Effector memory CD4-positive, alpha-beta T cell (primary cell): ENCODE results near the gene SEL1L.

Experiments
- DNase-seq, 3 donors: peaks; one replicate each; pipeline ENCODE4 v3.0.0-alpha.2; 2020
- H3K27ac ChIP-seq: 2 replicates; pipeline ENCODE4 v1.7.0; 2013; ENCODE audit warnings: mild to moderate bottlenecking, low read length, moderate library complexity; ENCODE audit not compliant: insufficient read depth, poor library complexity, severe bottlenecking
- H3K27me3 ChIP-seq: replicated peaks from 2 replicates; pipeline ENCODE4 v1.7.0; 2013; ENCODE audit warnings: mild to moderate bottlenecking, low read length; ENCODE audit not compliant: insufficient read depth, control insufficient read depth, poor library complexity, severe bottlenecking
- H3K36me3 ChIP-seq: 2 replicates; pipeline ENCODE4 v1.7.0; 2013; ENCODE audit warnings: mild to moderate bottlenecking, low read length, moderate library complexity; ENCODE audit not compliant: control insufficient read depth, insufficient read depth
- H3K4me1 ChIP-seq: 2 replicates; pipeline ENCODE4 v1.7.0; 2013; ENCODE audit warnings: low read length, mild to moderate bottlenecking; ENCODE audit not compliant: control insufficient read depth, insufficient read depth, poor library complexity, severe bottlenecking
- H3K4me3 ChIP-seq: 2 replicates; pipeline ENCODE4 v1.7.0; 2013; ENCODE audit warnings: low read length, low read depth, mild to moderate bottlenecking; ENCODE audit not compliant: insufficient read depth, poor library complexity, severe bottlenecking
- H3K9me3 ChIP-seq: 2 replicates; pipeline ENCODE4 v1.7.0; 2013; ENCODE audit warnings: mild to moderate bottlenecking, low read length, moderate library complexity; ENCODE audit not compliant: control insufficient read depth

Gene SEL1L

GRCh38 chr14:81450976-81451375 lies 82.7 kb downstream of the SEL1L start:
- Histone ChIP-seq H3K27ac (no peak overlapping the region), H3K4me3 (no peak overlapping the region)
- DNase-seq = no peak

GRCh38 chr14:81450100-81450531 lies 83.5 kb downstream of the SEL1L start:
- no peaks in the 10 kb centered on the region for H3K4me1 ChIP-seq
- H3K9me3 ChIP-seq = no peaks in the 10 kb centered on the region
- H3K36me3 ChIP-seq = no peaks in the 10 kb centered on the region
- DNase-seq = no peak
- no peak overlapping the region for H3K27ac ChIP-seq
- no peak overlapping the region for H3K4me3 ChIP-seq
- no peaks in the 10 kb centered on the region for H3K27me3 ChIP-seq

More at GRCh38 chr14:81450976-81451375, 82.7 kb downstream of the SEL1L start:
- Histone ChIP-seq H3K27me3 (no peaks in the 10 kb centered on the region), H3K9me3 (no peaks in the 10 kb centered on the region), H3K36me3 (no peaks in the 10 kb centered on the region), H3K4me1 (no peaks in the 10 kb centered on the region)

DNA sequence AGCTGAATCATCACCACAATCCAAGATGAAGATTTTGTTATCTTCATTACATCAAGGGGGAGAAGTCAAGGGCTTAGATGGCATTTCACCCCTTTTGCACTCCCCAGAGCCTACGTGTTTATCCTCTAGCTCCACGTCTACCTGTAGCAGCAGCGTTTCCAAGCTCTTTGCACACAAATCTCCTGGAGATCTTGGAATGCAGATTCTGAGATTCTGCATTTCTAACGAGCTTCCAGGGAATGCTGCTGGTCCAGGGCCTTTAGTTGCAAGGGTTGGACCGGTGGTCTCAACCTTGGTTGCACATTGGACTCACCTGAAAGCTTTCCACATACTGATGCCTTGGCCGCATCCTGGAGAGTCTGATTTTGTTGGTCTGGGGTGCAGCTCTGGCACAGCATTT lies 84.1 kb downstream of the SEL1L start:
- Histone ChIP-seq H3K27me3 (no peaks in the 10 kb centered on the region), H3K27ac (no peak overlapping the region), H3K9me3 (no peaks in the 10 kb centered on the region), H3K4me3 (no peak overlapping the region), H3K4me1 (no peaks in the 10 kb centered on the region), H3K36me3 (no peaks in the 10 kb centered on the region)
- DNase-seq = no peak

GRCh38 chr14:81449114-81449513 lies 84.5 kb downstream of the SEL1L start:
- no peak for DNase-seq
- H3K27me3 ChIP-seq = no peaks in the 10 kb centered on the region
- H3K36me3 ChIP-seq = no peaks in the 10 kb centered on the region
- no peak overlapping the region for H3K27ac ChIP-seq
- H3K9me3 ChIP-seq = no peaks in the 10 kb centered on the region
- H3K4me3 ChIP-seq = no peak overlapping the region
- H3K4me1 ChIP-seq = no peaks in the 10 kb centered on the region

DNA sequence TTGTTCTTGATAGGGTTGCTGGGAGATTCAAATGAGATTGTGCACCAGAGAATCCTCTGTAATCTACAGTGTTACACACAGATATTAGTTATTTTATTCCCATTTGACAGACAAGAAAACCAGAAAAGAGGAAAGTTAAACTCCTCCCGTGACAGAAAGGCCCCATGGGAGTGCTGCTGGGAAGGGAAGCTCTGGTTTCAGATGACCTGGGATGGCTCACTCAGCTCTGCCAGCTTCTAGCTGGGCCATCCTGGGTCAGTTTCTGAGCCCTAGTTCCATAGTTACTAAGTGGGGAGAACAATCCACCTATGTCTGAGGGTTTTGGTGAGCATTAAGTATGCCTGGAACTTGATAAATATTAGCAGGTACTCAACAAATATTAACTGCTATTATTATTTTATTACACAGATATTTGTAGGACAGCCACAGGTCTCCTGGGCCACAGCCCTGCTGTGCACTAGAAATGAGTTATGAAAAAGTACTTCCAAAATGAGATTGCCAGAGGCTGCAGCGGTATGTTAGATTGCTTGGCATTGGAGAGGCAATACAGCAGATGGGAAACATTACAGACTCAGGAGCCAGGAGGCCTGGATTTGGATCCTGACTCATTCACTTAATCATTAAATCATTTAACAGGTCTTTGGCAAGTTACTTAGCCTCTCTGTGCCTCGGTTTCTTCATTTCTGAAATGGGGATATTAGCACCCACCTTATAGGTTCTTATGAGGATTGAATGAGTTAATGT lies 86.5 kb downstream of the SEL1L start:
- Histone ChIP-seq H3K9me3 (no peaks in the 10 kb centered on the region), H3K27me3 (no peaks in the 10 kb centered on the region), H3K4me1 (no peaks in the 10 kb centered on the region), H3K27ac (no peak overlapping the region), H3K4me3 (no peak overlapping the region), H3K36me3 (no peaks in the 10 kb centered on the region)
- no peak for DNase-seq

- no peak overlapping the region for H3K4me3 ChIP-seq
- no peaks in the 10 kb centered on the region for H3K36me3 ChIP-seq
Observed at GRCh38 chr14:81446279-81447007, 87.2 kb downstream of the SEL1L start.

DNA sequence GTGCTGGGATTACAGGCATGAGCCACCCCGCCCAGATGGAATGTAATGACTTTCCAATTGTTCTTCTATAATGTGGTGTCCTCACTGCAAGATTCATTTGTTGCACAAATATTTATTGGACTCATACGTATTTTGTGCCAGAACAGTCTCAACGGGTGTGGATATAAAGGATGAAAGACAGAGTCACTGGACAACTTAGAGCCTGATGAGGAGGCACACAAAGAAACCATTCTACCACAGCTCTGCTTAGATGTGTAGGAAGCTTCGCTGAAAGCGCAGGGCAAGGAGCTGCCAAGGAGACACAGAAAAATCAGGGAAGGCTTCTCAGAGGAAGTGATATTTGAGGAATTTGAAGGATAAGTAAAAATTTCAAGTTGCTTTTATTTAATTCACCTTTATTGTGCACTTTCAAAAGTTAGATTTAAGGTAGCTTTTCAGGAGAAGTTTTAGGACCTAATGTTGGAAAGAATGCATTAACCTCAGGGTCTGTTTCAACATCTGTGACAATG lies 92.0 kb downstream of the SEL1L start:
- Histone ChIP-seq H3K36me3 (no peaks in the 10 kb centered on the region), H3K4me3 (no peak overlapping the region), H3K9me3 (no peaks in the 10 kb centered on the region), H3K4me1 (no peaks in the 10 kb centered on the region), H3K27ac (no peak overlapping the region), H3K27me3 (peaks cover 7% of the 10 kb centered on the region)
- DNase-seq = no peak

More at GRCh38 chr14:81446279-81447007, 87.2 kb downstream of the SEL1L start:
- no peak for DNase-seq
- Histone ChIP-seq H3K27ac (no peak overlapping the region), H3K4me1 (no peaks in the 10 kb centered on the region), H3K9me3 (no peaks in the 10 kb centered on the region), H3K27me3 (no peaks in the 10 kb centered on the region)

DNA sequence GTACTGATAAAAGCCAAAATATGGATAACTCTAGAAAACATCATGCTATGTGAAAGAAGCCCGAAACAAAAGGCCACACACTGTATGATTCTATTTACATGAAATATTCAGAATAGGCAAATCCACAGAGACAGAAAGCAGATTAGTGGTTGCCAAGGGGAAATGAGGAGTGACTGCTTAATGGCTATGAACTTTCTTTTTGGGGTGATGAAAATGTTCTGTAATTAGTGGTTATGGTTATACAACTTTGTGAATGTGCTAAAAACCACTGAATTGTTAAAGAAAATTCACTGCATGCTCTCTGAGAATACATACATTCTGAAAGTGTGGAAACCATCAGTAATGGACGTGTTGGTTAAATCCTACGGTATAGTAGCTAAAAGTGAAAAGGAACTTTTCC lies 93.6 kb downstream of the SEL1L start:
- H3K27me3 ChIP-seq = peaks cover 19% of the 10 kb centered on the region
- H3K36me3 ChIP-seq = no peaks in the 10 kb centered on the region
- no peaks in the 10 kb centered on the region for H3K9me3 ChIP-seq
- H3K4me1 ChIP-seq = peaks cover 9% of the 10 kb centered on the region
- no peak overlapping the region for H3K27ac ChIP-seq
- DNase-seq = no peak
- no peak overlapping the region for H3K4me3 ChIP-seq

- Histone ChIP-seq H3K27me3 (peaks cover 26% of the 10 kb centered on the region), H3K9me3 (no peaks in the 10 kb centered on the region), H3K27ac (no peak overlapping the region), H3K4me1 (peaks cover 10% of the 10 kb centered on the region), H3K36me3 (no peaks in the 10 kb centered on the region), H3K4me3 (no peak overlapping the region)
- no peak for DNase-seq
Observed at GRCh38 chr14:81437244-81437643, 96.4 kb downstream of the SEL1L start.
